ENCODE results near the gene CGN.
A peak's percentile ranks its signal among the peaks of the same experiment; 100 is the strongest.

Gene CGN

GRCh38 chr1:151529211-151529702 lies 18.1 kb downstream of the CGN start:
- no peak for DNase-seq

- no peak for DNase-seq
Measured at GRCh38 chr1:151529781-151530180, 18.6 kb downstream of the CGN start.

GRCh38 chr1:151530461-151530860 lies 19.3 kb downstream of the CGN start:
- no peak for DNase-seq

GRCh38 chr1:151533870-151534269 lies 22.7 kb downstream of the CGN start:
- DNase-seq = no peak

GRCh38 chr1:151534662-151535278 lies 23.6 kb downstream of the CGN start:
- DNase-seq = peak; percentile 80

- no peak for DNase-seq
Measured at GRCh38 chr1:151535326-151536271, 24.4 kb downstream of the CGN start.

GRCh38 chr1:151536499-151536898 lies 25.3 kb downstream of the CGN start:
- no peak for DNase-seq

GRCh38 chr1:151537112-151537511 lies 25.9 kb downstream of the CGN start:
- no peak for DNase-seq

- peak; percentile 40 for DNase-seq
Measured at GRCh38 chr1:151539321-151540020, 28.3 kb downstream of the CGN start.

- peak; percentile 96 for DNase-seq
Measured at GRCh38 chr1:151540021-151540981, 29.1 kb downstream of the CGN start, which contains the start of gene TUFT1. TSS of gene TUFT1 (plus strand) at chr1:151540309. CDS start at chr1:151540367, 58 bp downstream.

GRCh38 chr1:151540982-151541377 lies 29.8 kb downstream of the CGN start:
- DNase-seq = no peak

GRCh38 chr1:151541752-151542151 lies 30.6 kb downstream of the CGN start:
- no peak for DNase-seq

GRCh38 chr1:151542710-151543129 lies 31.5 kb downstream of the CGN start:
- no peak for DNase-seq

GRCh38 chr1:151545542-151545941 lies 34.4 kb downstream of the CGN start:
- no peak for DNase-seq

GRCh38 chr1:151546011-151546925 lies 35.1 kb downstream of the CGN start:
- DNase-seq = no peak

- no peak for DNase-seq
Measured at GRCh38 chr1:151547119-151547899, 36.1 kb downstream of the CGN start.

GRCh38 chr1:151547900-151548230 lies 36.7 kb downstream of the CGN start:
- DNase-seq = no peak

GRCh38 chr1:151549199-151549598 lies 38.0 kb downstream of the CGN start:
- DNase-seq = no peak

GRCh38 chr1:151553659-151554058 lies 42.5 kb downstream of the CGN start:
- no peak for DNase-seq

- DNase-seq = no peak
Measured at GRCh38 chr1:151556052-151556451, 44.9 kb downstream of the CGN start.
